ENCODE data around the gene DUS4L.

Gene DUS4L

GRCh38 chr7:107599262-107599661 is 35.5 kb downstream of the DUS4L start:
- Histone ChIP-seq H3K27me3 (ENCODE audit: low read depth, low read length) (no peaks in the 10 kb centered on the region), H3K4me3 (ENCODE audit: low read length) (no peak overlapping the region), H3K4me2 (ENCODE audit: low read length) (no peak overlapping the region), H3K9me3 (ENCODE audit: insufficient read depth, low read length) (no peaks in the 10 kb centered on the region), H3K79me2 (ENCODE audit: low read length) (no peaks in the 10 kb centered on the region), H3K36me3 (replicated peaks; ENCODE audit: low read depth, low read length) (no peaks in the 10 kb centered on the region), H2AFZ (ENCODE audit: low read depth, low read length) (no peak overlapping the region), H3K4me1 (ENCODE audit: low read length) (no peaks in the 10 kb centered on the region), H4K20me1 (ENCODE audit: insufficient read depth, low read length) (no peaks in the 10 kb centered on the region), H3K9ac (ENCODE audit: low read length) (no peak overlapping the region), H3K27ac (ENCODE audit: low read length) (no peak overlapping the region)
- TF ChIP-seq EZH2phosphoT487 (IDR thresholded peaks at IDR 0.05; ENCODE audit: low read depth) (no peak), CTCF (IDR thresholded peaks at IDR 0.05; ENCODE audit: low read depth, low read length) (no peak)

GRCh38 chr7:107600816-107601215 is 37.0 kb downstream of the DUS4L start:
- no peak overlapping the region for H3K4me3 ChIP-seq (ENCODE audit: low read length)
- H2AFZ ChIP-seq (ENCODE audit: low read depth, low read length): no peak overlapping the region
- H3K4me1 ChIP-seq (ENCODE audit: low read length): no peaks in the 10 kb centered on the region
- H4K20me1 ChIP-seq (ENCODE audit: insufficient read depth, low read length): no peaks in the 10 kb centered on the region
- TF ChIP-seq EZH2phosphoT487 (IDR thresholded peaks at IDR 0.05; ENCODE audit: low read depth): no peak
- TF ChIP-seq CTCF (IDR thresholded peaks at IDR 0.05; ENCODE audit: low read depth, low read length): no peak
- H3K9ac ChIP-seq (ENCODE audit: low read length): no peak overlapping the region
- H3K27ac ChIP-seq (ENCODE audit: low read length): no peak overlapping the region
- no peak overlapping the region for H3K4me2 ChIP-seq (ENCODE audit: low read length)
- H3K9me3 ChIP-seq (ENCODE audit: insufficient read depth, low read length): no peaks in the 10 kb centered on the region
- no peaks in the 10 kb centered on the region for H3K36me3 ChIP-seq (replicated peaks; ENCODE audit: low read depth, low read length)
- H3K79me2 ChIP-seq (ENCODE audit: low read length): no peaks in the 10 kb centered on the region
- H3K27me3 ChIP-seq (ENCODE audit: low read depth, low read length): no peaks in the 10 kb centered on the region

GRCh38 chr7:107605218-107605815 is 41.5 kb downstream of the DUS4L start:
- H3K27me3 ChIP-seq (ENCODE audit: low read depth, low read length): no peaks in the 10 kb centered on the region
- TF ChIP-seq EZH2phosphoT487 (IDR thresholded peaks at IDR 0.05; ENCODE audit: low read depth) (no peak), CTCF (IDR thresholded peaks at IDR 0.05; ENCODE audit: low read depth, low read length) (no peak)
- no peak overlapping the region for H3K4me3 ChIP-seq (ENCODE audit: low read length)
- H3K9me3 ChIP-seq (ENCODE audit: insufficient read depth, low read length): no peaks in the 10 kb centered on the region
- H4K20me1 ChIP-seq (ENCODE audit: insufficient read depth, low read length): no peaks in the 10 kb centered on the region
- H3K4me1 ChIP-seq (ENCODE audit: low read length): no peaks in the 10 kb centered on the region
- no peaks in the 10 kb centered on the region for H3K36me3 ChIP-seq (replicated peaks; ENCODE audit: low read depth, low read length)
- no peak overlapping the region for H3K27ac ChIP-seq (ENCODE audit: low read length)
- H3K4me2 ChIP-seq (ENCODE audit: low read length): no peak overlapping the region
- H3K79me2 ChIP-seq (ENCODE audit: low read length): no peaks in the 10 kb centered on the region
- no peak overlapping the region for H2AFZ ChIP-seq (ENCODE audit: low read depth, low read length)
- H3K9ac ChIP-seq (ENCODE audit: low read length): no peak overlapping the region

GRCh38 chr7:107606303-107606702 is 42.5 kb downstream of the DUS4L start:
- H3K27ac ChIP-seq (ENCODE audit: low read length): no peak overlapping the region
- no peak overlapping the region for H3K4me2 ChIP-seq (ENCODE audit: low read length)
- H3K79me2 ChIP-seq (ENCODE audit: low read length): no peaks in the 10 kb centered on the region
- no peaks in the 10 kb centered on the region for H4K20me1 ChIP-seq (ENCODE audit: insufficient read depth, low read length)
- H3K36me3 ChIP-seq (replicated peaks; ENCODE audit: low read depth, low read length): no peaks in the 10 kb centered on the region
- H3K9me3 ChIP-seq (ENCODE audit: insufficient read depth, low read length): no peaks in the 10 kb centered on the region
- H3K4me1 ChIP-seq (ENCODE audit: low read length): no peaks in the 10 kb centered on the region
- TF ChIP-seq EZH2phosphoT487 (IDR thresholded peaks at IDR 0.05; ENCODE audit: low read depth) (no peak), CTCF (IDR thresholded peaks at IDR 0.05; ENCODE audit: low read depth, low read length) (no peak)
- no peak overlapping the region for H3K4me3 ChIP-seq (ENCODE audit: low read length)
- no peak overlapping the region for H2AFZ ChIP-seq (ENCODE audit: low read depth, low read length)
- no peak overlapping the region for H3K9ac ChIP-seq (ENCODE audit: low read length)
- no peaks in the 10 kb centered on the region for H3K27me3 ChIP-seq (ENCODE audit: low read depth, low read length)
